HG02571 (cell line): ENCODE measurements around the gene EHMT1.

Experiments used
- ATAC-seq: cut with Tn5 transposase; IDR thresholded peaks from one replicate; pipeline ENCODE4 v1.9.1; 2021; ENCODE audit warnings: mild to moderate bottlenecking, moderate library complexity; ENCODE audit not compliant: unreplicated experiment

Gene EHMT1

GRCh38 chr9:137618105-137619067 lies at the start of gene EHMT1:
Gene EHMT1, plus strand, starts transcription at chr9:137619005. Its CDS starts 24 bp downstream, at chr9:137619029.
- peak; percentile 72 for ATAC-seq

GRCh38 chr9:137569609-137570203 lies 49.1 kb upstream of the EHMT1 start:
- ATAC-seq, result no peak

- no peak for ATAC-seq
Observed at GRCh38 chr9:137570566-137570965, 48.2 kb upstream of the EHMT1 start.

GRCh38 chr9:137574192-137574591 lies 44.6 kb upstream of the EHMT1 start:
- no peak for ATAC-seq

GRCh38 chr9:137575364-137575715 lies 43.5 kb upstream of the EHMT1 start:
- no peak for ATAC-seq

GRCh38 chr9:137575716-137576411 lies 42.9 kb upstream of the EHMT1 start:
- ATAC-seq, result no peak

GRCh38 chr9:137578518-137579258 lies 40.1 kb upstream of the EHMT1 start, which contains the start of gene DPH7:
Gene DPH7, minus strand, starts transcription at chr9:137578925. Its CDS starts 148 bp downstream, at chr9:137578777.
- peak; percentile 88 for ATAC-seq

DNA sequence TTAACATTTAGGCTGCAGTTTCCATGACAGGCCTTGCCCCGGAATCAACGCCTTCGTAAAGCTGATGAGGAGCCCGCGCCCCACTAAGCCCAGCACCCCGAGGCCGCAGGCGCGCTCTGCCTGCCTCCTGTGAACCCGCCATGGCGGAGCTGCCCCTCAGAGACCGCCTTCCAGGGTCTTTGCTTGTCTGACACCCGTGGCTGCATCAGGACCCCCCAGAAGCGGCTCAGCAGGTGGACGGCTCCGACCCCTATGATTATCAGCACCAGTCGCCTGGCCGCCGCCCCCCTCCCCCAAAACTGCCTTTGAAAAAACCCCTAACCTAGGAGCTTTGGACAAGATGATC lies 39.6 kb upstream of the EHMT1 start:
- ATAC-seq, result no peak

DNA sequence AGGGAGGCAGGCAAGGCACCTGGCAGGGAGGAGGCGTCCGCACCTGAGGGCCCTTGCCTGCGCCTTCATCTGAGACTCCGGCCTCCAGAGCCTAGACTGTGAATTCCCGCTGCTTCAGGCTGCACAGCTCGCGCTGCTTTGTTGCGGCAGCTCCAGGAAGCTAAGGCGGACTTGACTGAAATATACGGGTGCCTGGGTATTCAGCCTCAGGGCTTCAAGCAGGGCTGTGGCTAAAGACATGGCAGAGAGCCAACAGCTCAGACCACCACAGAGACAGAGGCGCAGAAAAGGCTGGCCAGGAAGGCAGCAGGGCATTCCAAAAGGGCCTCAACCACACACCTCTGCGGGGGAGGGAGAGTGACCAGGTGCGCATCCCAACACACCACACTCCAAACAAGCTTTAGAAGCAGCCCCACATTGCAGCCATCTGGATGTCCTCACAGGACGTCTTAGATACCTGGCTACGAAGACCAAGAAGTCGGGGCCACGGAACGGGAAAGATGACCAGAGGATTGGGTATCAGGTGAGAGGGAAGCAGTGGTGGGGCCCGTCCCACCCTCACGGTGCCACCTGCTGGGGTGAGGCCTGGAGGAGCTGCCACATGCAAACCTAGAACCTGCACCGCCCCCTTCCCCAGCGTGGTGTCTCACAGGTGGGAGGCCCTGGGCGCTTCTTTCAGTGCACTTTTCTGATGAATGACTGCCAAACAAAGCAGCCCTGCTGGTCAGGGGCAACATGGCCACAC lies 38.4 kb upstream of the EHMT1 start:
- ATAC-seq, result no peak

- no peak for ATAC-seq
Observed at GRCh38 chr9:137580954-137581322, 37.9 kb upstream of the EHMT1 start.

DNA sequence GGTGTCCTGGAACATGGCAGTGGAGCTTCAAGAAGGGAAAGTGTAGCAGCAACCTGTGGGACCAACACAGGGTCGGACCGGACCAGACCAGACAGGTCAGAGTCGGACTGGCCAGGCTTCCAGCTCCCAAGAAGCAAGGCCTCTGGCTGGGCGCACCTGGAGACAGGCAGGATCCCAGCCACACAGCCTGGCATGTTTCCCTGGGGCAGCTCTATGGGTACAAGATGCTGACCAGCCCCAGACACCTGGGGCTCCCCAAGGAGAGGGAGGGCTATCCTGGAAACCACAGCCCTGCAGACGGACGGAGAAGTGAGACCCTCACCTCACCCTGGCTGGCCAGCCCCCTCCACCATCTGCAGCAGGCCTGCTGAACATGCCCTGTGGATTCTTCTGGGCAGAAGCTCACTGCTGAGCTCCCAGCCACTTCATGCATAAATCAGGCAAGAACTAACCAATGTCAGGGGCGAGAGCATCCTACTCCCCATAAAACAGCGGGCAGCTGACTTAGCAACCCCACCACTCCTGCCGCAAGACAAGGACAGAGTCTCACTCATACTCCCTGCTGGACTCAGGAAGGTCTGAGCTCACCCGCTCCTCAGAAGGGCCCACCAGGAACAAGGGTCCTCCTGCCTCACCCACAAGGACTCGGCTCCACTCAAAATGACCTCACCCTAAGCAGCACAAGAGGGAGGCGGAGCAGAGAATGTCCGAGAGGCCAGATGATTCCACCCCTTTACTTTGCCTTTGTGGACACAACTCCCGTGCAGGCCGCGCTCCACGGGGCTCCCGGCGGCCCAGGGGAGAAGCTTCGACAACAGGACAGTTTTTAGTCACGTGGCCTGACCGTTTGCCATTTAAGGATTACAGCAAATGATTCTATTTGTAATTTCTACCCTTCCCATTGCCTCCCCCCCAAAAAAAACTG lies 37.2 kb upstream of the EHMT1 start:
- ATAC-seq, result no peak

GRCh38 chr9:137582286-137582860 lies 36.4 kb upstream of the EHMT1 start:
- ATAC-seq, result no peak

DNA sequence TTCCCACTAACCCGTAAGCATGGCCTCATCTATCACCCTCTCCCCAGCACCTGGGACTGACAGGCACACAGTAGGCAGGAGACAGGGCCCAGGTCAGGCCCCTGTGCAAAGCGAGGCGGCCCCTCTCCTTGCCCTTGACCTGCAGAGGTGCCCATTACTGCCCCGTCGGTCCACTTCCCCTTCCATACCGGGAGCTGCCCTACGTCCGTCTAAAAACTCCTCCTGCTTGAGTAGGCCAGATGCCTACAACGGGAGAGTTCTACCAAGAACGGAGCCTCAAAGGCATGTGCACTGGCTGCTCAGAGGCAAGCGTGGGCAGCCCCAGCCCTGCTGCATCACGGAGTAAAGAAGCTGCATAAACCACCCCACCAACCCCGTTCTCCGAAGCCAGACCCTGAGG lies 35.5 kb upstream of the EHMT1 start:
- ATAC-seq, result no peak

- no peak for ATAC-seq
Observed at GRCh38 chr9:137583957-137584356, 34.8 kb upstream of the EHMT1 start.

DNA sequence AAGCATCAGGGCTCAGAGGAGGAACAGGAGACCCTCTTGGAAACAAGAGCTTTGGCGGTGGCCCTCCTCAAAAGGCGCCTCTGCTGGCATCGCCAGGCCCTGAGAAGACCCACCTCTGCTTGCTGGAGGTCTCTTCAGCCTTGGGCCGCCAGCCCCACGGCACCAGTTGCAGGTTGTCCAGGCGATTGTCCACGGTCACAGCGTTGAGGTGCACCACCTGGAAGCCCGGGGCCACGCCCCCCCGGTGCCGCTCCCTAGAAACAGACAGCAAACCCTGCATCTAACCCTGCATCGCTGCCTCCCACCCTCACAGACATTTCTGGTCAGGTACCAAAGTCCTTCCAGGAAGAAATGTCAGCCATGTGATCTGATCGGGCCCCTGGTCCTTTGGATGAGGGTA lies 32.0 kb upstream of the EHMT1 start:
- ATAC-seq, result no peak

DNA sequence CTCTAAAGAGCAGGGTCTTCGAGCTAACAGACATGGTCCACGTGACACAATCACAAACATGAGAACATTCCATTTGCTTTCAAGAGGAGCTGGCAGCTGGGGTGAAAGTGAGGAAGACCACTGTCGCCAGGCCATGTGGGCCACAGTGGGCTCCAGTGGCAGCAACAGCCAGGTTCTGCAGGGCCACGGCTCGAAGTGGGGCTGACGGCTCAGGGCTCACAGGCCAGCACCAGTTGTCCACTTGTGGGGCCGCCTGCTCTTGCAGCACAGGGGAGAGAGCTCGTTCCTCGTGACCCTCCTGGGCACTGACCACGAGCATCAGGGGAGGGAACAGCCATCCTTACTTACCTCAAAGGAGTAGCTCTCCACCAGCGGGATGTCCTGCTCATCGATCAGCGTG lies 30.5 kb upstream of the EHMT1 start:
- no peak for ATAC-seq

DNA sequence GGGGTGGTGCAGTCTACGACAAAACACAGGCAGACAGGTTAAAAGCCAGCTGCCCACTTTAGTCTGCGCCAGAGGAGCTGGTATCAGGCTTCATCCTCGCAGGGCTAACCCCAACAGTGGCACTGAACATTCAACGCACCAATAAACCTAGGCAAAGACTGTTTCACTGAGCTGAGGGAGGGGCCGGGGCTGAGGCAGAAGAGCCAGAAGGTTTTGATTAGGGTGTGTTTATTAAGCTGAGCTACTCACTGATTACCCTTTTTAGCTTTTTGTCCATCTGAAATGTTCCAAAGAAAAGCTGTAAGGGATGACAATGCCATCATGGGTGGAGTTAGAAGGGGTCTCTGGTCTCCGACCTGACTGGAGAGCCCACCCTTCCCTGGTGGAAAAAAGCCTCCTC lies 29.9 kb upstream of the EHMT1 start:
- ATAC-seq, result no peak

DNA sequence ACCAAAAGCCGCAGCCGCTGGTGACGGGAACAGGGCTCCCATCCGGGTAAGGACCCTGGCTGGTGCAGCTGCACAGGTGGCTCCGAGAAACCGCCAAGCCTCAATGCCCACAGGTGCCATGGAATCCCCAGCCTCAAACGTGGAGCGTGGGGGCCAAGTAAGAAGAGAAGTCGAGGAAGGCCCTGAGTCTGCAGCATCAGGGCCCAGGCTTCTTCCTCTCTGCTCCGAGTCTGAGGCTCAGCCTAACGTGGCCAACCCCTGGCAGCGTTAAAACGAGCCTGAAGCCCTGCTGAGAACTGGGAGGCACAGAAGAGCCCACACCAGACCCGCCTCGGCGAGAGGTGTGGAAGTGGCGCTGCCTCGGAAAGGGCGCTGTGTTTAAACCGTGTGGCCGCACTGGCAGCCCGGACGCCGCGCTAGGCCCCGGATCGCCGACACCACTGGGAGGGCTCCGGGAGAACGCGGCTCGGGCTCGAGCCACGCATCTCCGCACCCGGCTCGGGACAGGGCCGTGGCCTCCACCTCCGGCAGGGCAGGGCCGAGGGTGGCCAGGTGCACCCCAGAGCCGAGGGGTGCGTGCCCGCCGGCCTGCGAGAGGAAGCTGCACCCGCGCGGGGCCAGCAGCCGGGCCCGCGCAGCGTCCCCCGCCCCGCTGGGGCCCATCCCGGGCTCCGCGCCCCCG lies 29.2 kb upstream of the EHMT1 start:
- peak; percentile 14 for ATAC-seq

- no peak for ATAC-seq
Observed at GRCh38 chr9:137590123-137590468, 28.7 kb upstream of the EHMT1 start.
